PC-3 (cell line): ENCODE results near the gene CCER1. TPM values are rescaled to one million over a fixed set of nuclear protein-coding genes. Genes with fewer than 3 reads are reported as not detected.

Experiments
- ATAC-seq: fragments of 200-7000 bp; cut with Tn5 transposase; 2 replicates; pipeline ENCODE4 v1.9.1; 2020; ENCODE audit warnings: mild to moderate bottlenecking, moderate library complexity
- BruUV-seq: library from RNA; stranded (reverse); fragments of 400-500 nt; replicated peaks from 2 replicates; lab custom pipeline; 2021; lab: Mats Ljungman, UMichigan
- CTCF ChIA-PET: fragments of 300-600 bp; sonication (Branson Sonifier 250); formaldehyde crosslinking; loops from one replicate; lab custom pipeline; 2022; ENCODE audit warnings: antibody characterized with exemption; lab: Charles Lee
- POLR2A ChIA-PET: fragments of 300-600 bp; sonication (Branson Sonifier 250); formaldehyde crosslinking; loops from one replicate; lab custom pipeline; 2022; ENCODE audit warnings: antibody characterized with exemption; ENCODE audit not compliant: unreplicated experiment; lab: Charles Lee
- DNase-seq: peaks from one replicate; pipeline ENCODE4 v3.0.0-alpha.2; 2015
- H2AFZ ChIP-seq: fragments of 300-600 bp; sonication (generic); 2 replicates; pipeline ENCODE4 v1.6.0; 2016; ENCODE audit warnings: antibody characterized with exemption, low read length
- H3F3A ChIP-seq: fragments of 300-600 bp; sonication (generic); one replicate; pipeline ENCODE4 v1.6.0; 2017; ENCODE audit warnings: antibody characterized with exemption, low read length, control low read depth, mild to moderate bottlenecking; ENCODE audit not compliant: unreplicated experiment
- H3K27ac ChIP-seq: fragments of 300-600 bp; sonication (generic); 2 replicates; pipeline ENCODE4 v1.5.1; 2016; ENCODE audit warnings: mild to moderate bottlenecking, low read length
- H3K27me3 ChIP-seq: fragments of 300-600 bp; sonication (generic); 2 replicates; pipeline ENCODE4 v1.6.1; 2016; ENCODE audit warnings: low read length, mixed read lengths
- H3K36me3 ChIP-seq: fragments of 300-600 bp; sonication (generic); 2 replicates; pipeline ENCODE4 v1.6.1; 2016; ENCODE audit warnings: low read depth, mixed run types, low read length, mixed read lengths
- H3K4me1 ChIP-seq: fragments of 300-600 bp; sonication (generic); 2 replicates; pipeline ENCODE4 v1.5.1; 2016; ENCODE audit warnings: low read length; ENCODE audit not compliant: insufficient read depth
- H3K4me2 ChIP-seq: fragments of 300-600 bp; sonication (generic); 2 replicates; pipeline ENCODE4 v1.6.0; 2016; ENCODE audit warnings: low read length
- H3K4me3 ChIP-seq: fragments of 300-600 bp; sonication (generic); 2 replicates; pipeline ENCODE4 v1.5.1; 2016; ENCODE audit warnings: mild to moderate bottlenecking, low read length, mixed read lengths
- H3K79me2 ChIP-seq: fragments of 300-600 bp; sonication (generic); 2 replicates; pipeline ENCODE4 v1.6.1; 2017; ENCODE audit warnings: low read length, mixed read lengths
- H3K9ac ChIP-seq: fragments of 300-600 bp; sonication (generic); 2 replicates; pipeline ENCODE4 v1.6.0; 2016; ENCODE audit warnings: mild to moderate bottlenecking, low read length
- H3K9me2 ChIP-seq: fragments of 300-600 bp; sonication (generic); replicated peaks from 2 replicates; pipeline ENCODE4 v1.6.1; 2016; ENCODE audit warnings: mixed run types, low read length, mixed read lengths
- H3K9me3 ChIP-seq: fragments of 300-600 bp; sonication (generic); 2 replicates; pipeline ENCODE4 v1.6.1; 2016; ENCODE audit warnings: low read length, mixed read lengths
- H4K20me1 ChIP-seq: fragments of 300-600 bp; sonication (generic); 2 replicates; pipeline ENCODE4 v1.6.1; 2016; ENCODE audit warnings: low read length, mixed read lengths
- EZH2 ChIP-seq: fragments of 300-600 bp; sonication (generic); IDR thresholded peaks from one replicate; pipeline ENCODE4 v1.6.1; 2017; ENCODE audit warnings: antibody characterized with exemption, mild to moderate bottlenecking, low read length; ENCODE audit not compliant: unreplicated experiment
- EZH2phosphoT487 ChIP-seq: fragments of 300-600 bp; sonication (generic); IDR thresholded peaks from 2 replicates; pipeline ENCODE4 v1.6.1; 2018; ENCODE audit warnings: mild to moderate bottlenecking, antibody characterized with exemption, low read length, borderline replicate concordance
- intact Hi-C: fragments of 100-400 bp; cut with micrococcal nuclease; formaldehyde crosslinking; loops from 2 replicates; pipeline ENCODE4 v1.9.0; 2023
- total RNA-seq: library from RNA; depleted of rRNA; stranded (reverse); fragments of >200 nt; gene quantifications from 2 replicates; pipeline ENCODE4 v1.2.3, GENCODE V29; 2014
- TF ChIP-seq, protein P1 (sequence below): fragments of 300-600 bp; sonication (generic); conservative IDR thresholded peaks from 2 replicates; pipeline ENCODE4 v1.5.1; 2017; ENCODE audit warnings: antibody characterized with exemption, low read depth, mild to moderate bottlenecking, low read length

Gene CCER1
- total RNA-seq, 1 experiment from 2014 or later: not detected

GRCh38 chr12:90951432-90952105, 3.4 kb downstream of the CCER1 start:
- POLR2A ChIA-PET: interaction anchor here (0.6 kb wide), 1 partner anchor 30 kb away, joined by 10 read pairs; no protein-coding TSS in a partner anchor
- TF ChIP-seq, protein P1, sequence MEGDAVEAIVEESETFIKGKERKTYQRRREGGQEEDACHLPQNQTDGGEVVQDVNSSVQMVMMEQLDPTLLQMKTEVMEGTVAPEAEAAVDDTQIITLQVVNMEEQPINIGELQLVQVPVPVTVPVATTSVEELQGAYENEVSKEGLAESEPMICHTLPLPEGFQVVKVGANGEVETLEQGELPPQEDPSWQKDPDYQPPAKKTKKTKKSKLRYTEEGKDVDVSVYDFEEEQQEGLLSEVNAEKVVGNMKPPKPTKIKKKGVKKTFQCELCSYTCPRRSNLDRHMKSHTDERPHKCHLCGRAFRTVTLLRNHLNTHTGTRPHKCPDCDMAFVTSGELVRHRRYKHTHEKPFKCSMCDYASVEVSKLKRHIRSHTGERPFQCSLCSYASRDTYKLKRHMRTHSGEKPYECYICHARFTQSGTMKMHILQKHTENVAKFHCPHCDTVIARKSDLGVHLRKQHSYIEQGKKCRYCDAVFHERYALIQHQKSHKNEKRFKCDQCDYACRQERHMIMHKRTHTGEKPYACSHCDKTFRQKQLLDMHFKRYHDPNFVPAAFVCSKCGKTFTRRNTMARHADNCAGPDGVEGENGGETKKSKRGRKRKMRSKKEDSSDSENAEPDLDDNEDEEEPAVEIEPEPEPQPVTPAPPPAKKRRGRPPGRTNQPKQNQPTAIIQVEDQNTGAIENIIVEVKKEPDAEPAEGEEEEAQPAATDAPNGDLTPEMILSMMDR: no peak
- TF ChIP-seq EZH2phosphoT487 (no peak), EZH2 (no peak)
- no peaks in the 10 kb centered on the region for H3F3A ChIP-seq
- intact Hi-C loops: no loop called here
- no peak overlapping the region for H3K9ac ChIP-seq
- no peak overlapping the region for H3K4me3 ChIP-seq
- peaks cover 10% of the 10 kb centered on the region for H3K4me1 ChIP-seq
- no peaks in the 10 kb centered on the region for H3K36me3 ChIP-seq
- H3K4me2 ChIP-seq: no peak overlapping the region
- no peaks in the 10 kb centered on the region for H4K20me1 ChIP-seq
- BruUV-seq: no TSS peak
- CTCF ChIA-PET: interaction anchor here (0.7 kb wide), 1 partner anchor 192 kb away, joined by 4 read pairs; no protein-coding TSS in a partner anchor
- no peaks in the 10 kb centered on the region for H3K79me2 ChIP-seq
- H3K9me3 ChIP-seq: no peaks in the 10 kb centered on the region
- no peaks in the 10 kb centered on the region for H3K9me2 ChIP-seq
- DNase-seq: peak; percentile 43
- no peak overlapping the region for H2AFZ ChIP-seq
- H3K27ac ChIP-seq: no peak overlapping the region
- H3K27me3 ChIP-seq: no peaks in the 10 kb centered on the region
- peak; percentile 55; the same call in 1 of the 2 replicates for ATAC-seq

- CTCF ChIA-PET: no interaction called here
- POLR2A ChIA-PET: no interaction called here
- no TSS peak for BruUV-seq
These were observed 7.1 kb downstream of the CCER1 start for GRCh38 chr12:90947869-90948268.

More at GRCh38 chr12:90947869-90948268, 7.1 kb downstream of the CCER1 start:
- Histone ChIP-seq H3K27ac (no peak overlapping the region), H3K79me2 (no peaks in the 10 kb centered on the region), H3K36me3 (no peaks in the 10 kb centered on the region), H3K9ac (no peak overlapping the region), H3K9me3 (no peaks in the 10 kb centered on the region), H4K20me1 (no peaks in the 10 kb centered on the region), H3F3A (no peaks in the 10 kb centered on the region), H3K9me2 (no peaks in the 10 kb centered on the region), H3K4me3 (no peak overlapping the region), H3K4me2 (no peak overlapping the region), H3K4me1 (peaks cover 10% of the 10 kb centered on the region), H2AFZ (no peak overlapping the region), H3K27me3 (no peaks in the 10 kb centered on the region)
- ATAC-seq (no peak), DNase-seq (no peak)
- intact Hi-C loops: no loop called here
- TF ChIP-seq EZH2 (no peak), EZH2phosphoT487 (no peak)
- TF ChIP-seq, protein P1: no peak
